DOHH2 (cell line): ENCODE data around the gene SLC22A8.
"Not testable (repeated sequence)": the region's sequence is repeated elsewhere in the genome, so short reads cannot be mapped to it uniquely, and the experiment has no call there.

Experiments used
- H3F3A ChIP-seq: fragments of 200-600 bp; sonication (generic), shearing (Covaris generic); 2 replicates; pipeline ENCODE4 v1.6.0; 2016; ENCODE audit warnings: antibody characterized with exemption, mild to moderate bottlenecking; ENCODE audit not compliant: control insufficient read depth, insufficient read depth
- H3K27ac ChIP-seq: fragments of 200-600 bp; sonication (generic); 2 replicates; pipeline ENCODE4 v1.5.1; 2014; ENCODE audit warnings: low read depth, mild to moderate bottlenecking, low read length, moderate library complexity
- H3K27me3 ChIP-seq: fragments of 200-600 bp; sonication (generic); 2 replicates; pipeline ENCODE4 v1.6.1; 2014; ENCODE audit warnings: mild to moderate bottlenecking, low read length, mixed read lengths; ENCODE audit not compliant: control insufficient read depth
- H3K36me3 ChIP-seq: fragments of 200-600 bp; sonication (generic); 2 replicates; pipeline ENCODE4 v1.6.1; 2014; ENCODE audit warnings: mild to moderate bottlenecking, low read length, moderate library complexity, mixed read lengths; ENCODE audit not compliant: control insufficient read depth
- H3K4me1 ChIP-seq: fragments of 200-600 bp; sonication (generic); 2 replicates; pipeline ENCODE4 v1.6.1; 2014; ENCODE audit warnings: mild to moderate bottlenecking, low read length, mixed read lengths; ENCODE audit not compliant: control insufficient read depth
- H3K4me2 ChIP-seq: fragments of 200-600 bp; sonication (generic); 2 replicates; pipeline ENCODE4 v1.6.0; 2014; ENCODE audit warnings: mild to moderate bottlenecking, low read length, moderate library complexity
- H3K4me3 ChIP-seq: fragments of 200-600 bp; sonication (generic); 2 replicates; pipeline ENCODE4 v1.5.1; 2014; ENCODE audit warnings: mild to moderate bottlenecking, low read length, mixed read lengths
- H3K79me2 ChIP-seq: fragments of 200-600 bp; sonication (generic); 2 replicates; pipeline ENCODE4 v1.6.1; 2014; ENCODE audit warnings: mild to moderate bottlenecking, low read length, mixed read lengths; ENCODE audit not compliant: control insufficient read depth
- H3K9me2 ChIP-seq: fragments of 200-600 bp; sonication (generic); replicated peaks from 2 replicates; pipeline ENCODE4 v1.6.1; 2014; ENCODE audit warnings: mild to moderate bottlenecking, low read length, mixed read lengths; ENCODE audit not compliant: control insufficient read depth
- H3K9me3 ChIP-seq: fragments of 200-600 bp; sonication (generic); 2 replicates; pipeline ENCODE4 v1.6.1; 2014; ENCODE audit warnings: antibody characterized with exemption, low read length, mixed read lengths; ENCODE audit not compliant: control insufficient read depth, insufficient read depth
- H4K20me1 ChIP-seq: fragments of 200-600 bp; sonication (generic); 2 replicates; pipeline ENCODE4 v1.6.0; 2014; ENCODE audit warnings: low read depth, mild to moderate bottlenecking, antibody characterized with exemption, low read length, moderate library complexity; ENCODE audit not compliant: control insufficient read depth, insufficient read depth
- EZH2phosphoT487 ChIP-seq: fragments of 200-600 bp; sonication (generic); IDR thresholded peaks from 2 replicates; pipeline ENCODE4 v1.6.1; 2017; ENCODE audit warnings: borderline replicate concordance, mild to moderate bottlenecking, antibody characterized with exemption, low read length, moderate library complexity, mixed read lengths
- TF ChIP-seq, protein P1 (sequence below): fragments of 200-600 bp; sonication (generic); IDR thresholded peaks from one replicate; pipeline ENCODE4 v1.5.1; 2014; ENCODE audit warnings: antibody characterized with exemption, mild to moderate bottlenecking, low read depth, low read length; ENCODE audit not compliant: poor library complexity, severe bottlenecking

Gene SLC22A8, protein sequence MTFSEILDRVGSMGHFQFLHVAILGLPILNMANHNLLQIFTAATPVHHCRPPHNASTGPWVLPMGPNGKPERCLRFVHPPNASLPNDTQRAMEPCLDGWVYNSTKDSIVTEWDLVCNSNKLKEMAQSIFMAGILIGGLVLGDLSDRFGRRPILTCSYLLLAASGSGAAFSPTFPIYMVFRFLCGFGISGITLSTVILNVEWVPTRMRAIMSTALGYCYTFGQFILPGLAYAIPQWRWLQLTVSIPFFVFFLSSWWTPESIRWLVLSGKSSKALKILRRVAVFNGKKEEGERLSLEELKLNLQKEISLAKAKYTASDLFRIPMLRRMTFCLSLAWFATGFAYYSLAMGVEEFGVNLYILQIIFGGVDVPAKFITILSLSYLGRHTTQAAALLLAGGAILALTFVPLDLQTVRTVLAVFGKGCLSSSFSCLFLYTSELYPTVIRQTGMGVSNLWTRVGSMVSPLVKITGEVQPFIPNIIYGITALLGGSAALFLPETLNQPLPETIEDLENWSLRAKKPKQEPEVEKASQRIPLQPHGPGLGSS

DNA sequence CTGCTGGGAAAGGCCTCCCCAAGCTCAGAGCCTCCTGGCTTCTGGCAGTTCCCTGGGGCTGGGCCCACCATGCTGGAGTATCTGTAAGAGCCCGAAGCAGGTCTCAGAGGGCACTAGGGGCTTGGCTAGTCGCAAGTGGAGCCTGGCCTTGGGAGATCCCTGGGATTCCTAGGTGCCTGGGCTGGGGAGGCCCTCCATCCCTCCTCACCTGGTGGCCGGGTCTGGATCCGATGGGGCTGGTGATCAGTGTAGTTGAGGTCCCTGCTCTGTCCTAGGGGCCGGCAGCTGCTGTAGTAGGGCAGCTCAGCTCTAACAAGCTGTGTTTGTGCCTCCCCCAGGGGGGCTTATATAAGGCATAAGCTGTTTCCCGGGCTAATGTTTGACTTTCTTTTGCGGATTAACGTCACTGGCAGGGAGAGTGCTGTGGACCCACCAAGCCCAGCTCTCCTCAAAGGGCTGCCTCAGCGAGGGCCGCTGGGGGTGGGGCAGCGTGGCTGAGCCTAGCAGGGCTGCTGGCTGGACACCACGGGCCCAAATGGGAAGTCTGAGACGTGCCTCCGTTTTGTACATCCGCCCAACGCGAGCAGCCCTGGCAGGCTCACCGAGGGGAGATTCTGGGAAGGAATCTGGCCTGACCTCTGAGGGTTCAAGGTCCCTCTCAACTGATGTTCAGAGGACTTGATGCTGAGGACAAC lies at the start of gene SLC22A8:
Gene SLC22A8 (minus strand): TSS at position 321 of the 695 bp plus-strand sequence. CDS start 883 bp downstream, outside the sequence.
- H3K4me3 ChIP-seq, result no peak within 1 kb of the TSS
- TF ChIP-seq, protein P1, sequence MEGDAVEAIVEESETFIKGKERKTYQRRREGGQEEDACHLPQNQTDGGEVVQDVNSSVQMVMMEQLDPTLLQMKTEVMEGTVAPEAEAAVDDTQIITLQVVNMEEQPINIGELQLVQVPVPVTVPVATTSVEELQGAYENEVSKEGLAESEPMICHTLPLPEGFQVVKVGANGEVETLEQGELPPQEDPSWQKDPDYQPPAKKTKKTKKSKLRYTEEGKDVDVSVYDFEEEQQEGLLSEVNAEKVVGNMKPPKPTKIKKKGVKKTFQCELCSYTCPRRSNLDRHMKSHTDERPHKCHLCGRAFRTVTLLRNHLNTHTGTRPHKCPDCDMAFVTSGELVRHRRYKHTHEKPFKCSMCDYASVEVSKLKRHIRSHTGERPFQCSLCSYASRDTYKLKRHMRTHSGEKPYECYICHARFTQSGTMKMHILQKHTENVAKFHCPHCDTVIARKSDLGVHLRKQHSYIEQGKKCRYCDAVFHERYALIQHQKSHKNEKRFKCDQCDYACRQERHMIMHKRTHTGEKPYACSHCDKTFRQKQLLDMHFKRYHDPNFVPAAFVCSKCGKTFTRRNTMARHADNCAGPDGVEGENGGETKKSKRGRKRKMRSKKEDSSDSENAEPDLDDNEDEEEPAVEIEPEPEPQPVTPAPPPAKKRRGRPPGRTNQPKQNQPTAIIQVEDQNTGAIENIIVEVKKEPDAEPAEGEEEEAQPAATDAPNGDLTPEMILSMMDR, result no peak
- no peak for TF ChIP-seq EZH2phosphoT487

DNA sequence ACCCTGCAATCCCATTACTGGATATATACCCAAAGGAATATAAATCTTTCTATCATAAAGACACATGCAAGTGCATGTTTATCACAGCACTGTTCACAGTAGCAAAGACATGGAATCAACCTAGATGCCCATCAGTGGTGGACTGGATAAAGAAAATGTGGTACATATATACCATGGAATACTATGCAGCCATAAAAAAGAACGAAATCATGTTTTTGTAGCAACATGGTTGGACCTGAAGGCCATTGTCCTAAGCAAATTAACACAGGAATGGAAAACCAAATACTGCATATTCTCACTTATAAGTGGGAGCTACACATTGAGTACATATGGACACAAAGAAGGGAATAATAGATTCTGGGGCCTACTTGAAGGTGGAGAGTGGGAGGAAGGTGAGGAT lies 30.6 kb upstream of the SLC22A8 start:
- H3K27me3 ChIP-seq, H3K27ac ChIP-seq, H3K9me3 ChIP-seq, H4K20me1 ChIP-seq, H3K79me2 ChIP-seq, H3K4me3 ChIP-seq, H3F3A ChIP-seq, H3K36me3 ChIP-seq, H3K9me2 ChIP-seq, H3K4me2 ChIP-seq, H3K4me1 ChIP-seq: not testable (repeated sequence)

More for the DNA sequence above, at the start of gene SLC22A8:
- no peaks in the 10 kb centered on the region for H3F3A ChIP-seq
- no peaks in the 10 kb centered on the region for H4K20me1 ChIP-seq
- no peaks in the 10 kb centered on the region for H3K9me2 ChIP-seq
- no peak within 1 kb of the TSS for H3K4me2 ChIP-seq
- no peaks in the 10 kb centered on the region for H3K79me2 ChIP-seq
- peaks cover 9% of the 10 kb centered on the region for H3K27me3 ChIP-seq
- no peaks in the 10 kb centered on the region for H3K9me3 ChIP-seq
- H3K36me3 ChIP-seq, result no peaks in the 10 kb centered on the region
- H3K4me1 ChIP-seq, result no peaks in the 10 kb centered on the region
- H3K27ac ChIP-seq, result no peak within 1 kb of the TSS

DNA sequence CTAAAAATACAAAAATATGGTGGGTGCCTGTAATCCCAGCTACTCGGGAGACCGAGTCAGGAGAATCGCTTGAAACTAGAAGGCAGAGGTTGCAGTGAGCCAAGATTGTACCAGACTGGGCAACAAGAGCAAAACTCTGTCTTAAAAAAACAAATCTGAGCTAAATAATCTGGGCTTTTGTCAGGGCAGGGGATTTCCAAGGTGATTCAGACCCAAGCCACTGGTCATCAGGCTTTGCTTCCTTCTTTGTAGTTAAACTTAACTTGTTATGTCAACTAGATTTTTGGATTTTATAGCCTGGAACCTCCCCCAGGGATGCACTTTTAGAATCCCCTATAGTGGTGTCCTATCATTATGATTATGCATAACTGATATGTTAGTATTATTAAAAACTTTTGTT lies 27.0 kb upstream of the SLC22A8 start:
- Histone ChIP-seq H3K27me3 (no peaks in the 10 kb centered on the region), H3K9me3 (no peaks in the 10 kb centered on the region), H3K9me2 (no peaks in the 10 kb centered on the region), H3K36me3 (no peaks in the 10 kb centered on the region), H3F3A (no peaks in the 10 kb centered on the region), H3K79me2 (no peaks in the 10 kb centered on the region), H4K20me1 (no peaks in the 10 kb centered on the region), H3K4me3 (no peak overlapping the region), H3K27ac (no peak overlapping the region), H3K4me1 (no peaks in the 10 kb centered on the region), H3K4me2 (no peak overlapping the region)
- TF ChIP-seq EZH2phosphoT487, result no peak
- TF ChIP-seq, protein P1, result no peak

DNA sequence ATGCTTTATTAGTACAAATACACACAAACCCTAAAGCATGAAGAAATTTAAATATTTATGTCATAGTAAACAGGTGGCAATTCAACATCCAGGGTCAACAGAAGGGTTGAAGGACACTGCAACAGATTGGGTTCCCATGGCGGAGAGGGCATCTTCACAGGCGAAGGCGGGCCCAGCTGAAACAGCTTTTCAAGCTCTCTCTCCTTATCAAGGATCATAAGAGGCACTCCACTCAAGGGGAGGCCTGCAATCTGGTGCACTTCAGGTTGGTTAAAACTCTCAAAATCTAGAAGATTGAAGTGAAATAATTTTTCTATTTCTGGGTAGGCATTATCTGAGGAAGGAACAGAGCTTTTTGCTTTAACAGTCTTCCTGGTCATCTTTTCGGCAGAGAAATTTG lies 16.8 kb upstream of the SLC22A8 start:
- no peaks in the 10 kb centered on the region for H3K4me1 ChIP-seq
- no peaks in the 10 kb centered on the region for H4K20me1 ChIP-seq
- peaks cover 6% of the 10 kb centered on the region; the same call in 1 of the 2 replicates for H3K27me3 ChIP-seq
- H3F3A ChIP-seq, result no peaks in the 10 kb centered on the region
- no peak for TF ChIP-seq EZH2phosphoT487
- TF ChIP-seq, protein P1, result no peak
- H3K27ac ChIP-seq, result no peak overlapping the region
- H3K9me3 ChIP-seq, result no peaks in the 10 kb centered on the region
- no peaks in the 10 kb centered on the region for H3K9me2 ChIP-seq
- H3K36me3 ChIP-seq, result no peaks in the 10 kb centered on the region
- H3K79me2 ChIP-seq, result no peaks in the 10 kb centered on the region
- H3K4me3 ChIP-seq, result no peak overlapping the region
- H3K4me2 ChIP-seq, result no peak overlapping the region
